IMR-90 (cell line): Measurements from ENCODE around the gene NWD2. TPM values are rescaled to one million over a fixed set of nuclear protein-coding genes. Genes with fewer than 3 reads are reported as not detected.

ENCODE experiments used
- ATAC-seq: fragments of 200-7000 bp; cut with Tn5 transposase; 2 replicates; pipeline ENCODE4 v1.9.1; 2020; ENCODE audit warnings: low read depth, mild to moderate bottlenecking, moderate library complexity
- BruUV-seq: library from RNA; stranded (reverse); fragments of 400-500 nt; replicated peaks from 2 replicates; lab custom pipeline; 2021; lab: Mats Ljungman, UMichigan
- CTCF ChIA-PET: fragments of 300-600 bp; formaldehyde crosslinking; extraction: SDS; loops from one replicate; lab custom pipeline; 2021; ENCODE audit warnings: antibody characterized with exemption; lab: Yijun Ruan, JAX
- POLR2A ChIA-PET: fragments of 300-600 bp; sonication (Branson Sonifier 250); formaldehyde crosslinking; loops from one replicate; lab custom pipeline; 2022; ENCODE audit warnings: antibody characterized with exemption; ENCODE audit not compliant: unreplicated experiment; lab: Charles Lee
- DNase-seq: peaks from one replicate; pipeline ENCODE4 v3.0.0; 2013
- H2AFZ ChIP-seq: replicated peaks from 2 replicates; pipeline ENCODE3; 2013; ENCODE audit warnings: low read length, mild to moderate bottlenecking; ENCODE audit not compliant: poor library complexity
- H2AK5ac ChIP-seq: 2 replicates; pipeline ENCODE4 v1.6.1; 2013; ENCODE audit warnings: low read depth, low read length, inconsistent platforms
- H2AK9ac ChIP-seq: replicated peaks from 2 replicates; pipeline ENCODE3; 2013; ENCODE audit warnings: mild to moderate bottlenecking, low read depth, low read length, moderate library complexity; ENCODE audit not compliant: poor library complexity
- H2BK120ac ChIP-seq: 2 replicates; pipeline ENCODE4 v1.6.1; 2013; ENCODE audit warnings: low read depth, low read length, inconsistent platforms
- H2BK15ac ChIP-seq: 3 replicates; pipeline ENCODE4 v1.6.1; 2013; ENCODE audit warnings: low read depth, low read length, inconsistent platforms
- H2BK20ac ChIP-seq: 2 replicates; pipeline ENCODE4 v1.6.1; 2013; ENCODE audit warnings: low read depth, mild to moderate bottlenecking, inconsistent platforms, low read length, moderate library complexity
- H2BK5ac ChIP-seq: 2 replicates; pipeline ENCODE4 v1.6.1; 2013; ENCODE audit warnings: mild to moderate bottlenecking, low read depth, low read length, inconsistent platforms; ENCODE audit not compliant: poor library complexity, severe bottlenecking
- H3K14ac ChIP-seq: replicated peaks from 2 replicates; pipeline ENCODE4 v1.6.1; 2013; ENCODE audit warnings: low read depth, low read length, inconsistent platforms
- H3K18ac ChIP-seq: 2 replicates; pipeline ENCODE4 v1.6.1; 2013; ENCODE audit warnings: low read depth, low read length, control low read depth
- H3K23ac ChIP-seq: 2 replicates; pipeline ENCODE4 v1.6.1; 2013; ENCODE audit warnings: low read depth, low read length, inconsistent platforms
- H3K27ac ChIP-seq: 2 replicates; pipeline ENCODE4 v1.5.1; 2013; ENCODE audit warnings: mild to moderate bottlenecking, control low read depth, low read length; ENCODE audit not compliant: insufficient read depth
- H3K27me3 ChIP-seq: 2 replicates; pipeline ENCODE4 v1.6.1; 2013; ENCODE audit warnings: low read length; ENCODE audit not compliant: control insufficient read depth, insufficient read depth
- H3K36me3 ChIP-seq: 2 replicates; pipeline ENCODE4 v1.6.1; 2013; ENCODE audit warnings: low read length, mixed read lengths; ENCODE audit not compliant: control insufficient read depth, insufficient read depth
- H3K4ac ChIP-seq: 2 replicates; pipeline ENCODE4 v1.6.1; 2013; ENCODE audit warnings: low read depth, low read length, inconsistent platforms
- H3K4me1 ChIP-seq: 2 replicates; pipeline ENCODE4 v1.6.1; 2013; ENCODE audit warnings: low read length, mixed read lengths; ENCODE audit not compliant: control insufficient read depth, insufficient read depth
- H3K4me2 ChIP-seq: 2 replicates; pipeline ENCODE4 v1.6.1; 2013; ENCODE audit warnings: low read depth, mild to moderate bottlenecking, control low read depth, low read length, moderate library complexity
- H3K4me3 ChIP-seq: 2 replicates; pipeline ENCODE4 v1.5.1; 2013; ENCODE audit warnings: low read depth, mild to moderate bottlenecking, control low read depth, low read length, moderate library complexity; ENCODE audit not compliant: insufficient read depth
- H3K56ac ChIP-seq: 2 replicates; pipeline ENCODE4 v1.6.1; 2013; ENCODE audit warnings: low read length, inconsistent platforms; ENCODE audit not compliant: insufficient read depth; ENCODE audit errors: extremely low read depth
- H3K79me1 ChIP-seq, 2 experiments: 2 replicates each; pipeline ENCODE4 v1.6.1; 2013; ENCODE audit warnings: low read length in 2 of 2, inconsistent platforms in 1 of 2, low read depth in 1 of 2
- H3K9ac ChIP-seq: 2 replicates; pipeline ENCODE4 v1.6.1; 2013; ENCODE audit warnings: low read depth, low read length, control low read depth
- H3K9me1 ChIP-seq: 2 replicates; pipeline ENCODE4 v1.6.1; 2013; ENCODE audit warnings: low read length, inconsistent platforms; ENCODE audit not compliant: insufficient read depth
- H3K9me3 ChIP-seq: 2 replicates; pipeline ENCODE4 v1.6.1; 2013; ENCODE audit warnings: low read length; ENCODE audit not compliant: control insufficient read depth, insufficient read depth
- H4K20me1 ChIP-seq: 2 replicates; pipeline ENCODE4 v1.6.1; 2013; ENCODE audit warnings: low read length, inconsistent platforms; ENCODE audit not compliant: insufficient read depth
- H4K5ac ChIP-seq: 2 replicates; pipeline ENCODE4 v1.6.1; 2013; ENCODE audit warnings: mild to moderate bottlenecking, low read depth, low read length, control low read depth
- H4K8ac ChIP-seq, 2 experiments: 2 replicates each; pipeline ENCODE4 v1.6.1; 2013; ENCODE audit warnings: low read depth in 2 of 2, low read length in 2 of 2, control low read depth in 1 of 2, inconsistent platforms in 1 of 2
- H4K91ac ChIP-seq: 2 replicates; pipeline ENCODE4 v1.6.1; 2013; ENCODE audit warnings: low read depth, low read length, inconsistent platforms; ENCODE audit not compliant: insufficient read depth
- RFX5 ChIP-seq: IDR thresholded peaks from 2 replicates; pipeline ENCODE4 v1.8.0; 2012; ENCODE audit warnings: low read depth, mild to moderate bottlenecking, low read length, moderate library complexity
- USF2 ChIP-seq: fragments of 150-350 bp; IDR thresholded peaks from 2 replicates; pipeline ENCODE4 v1.6.1; 2017; ENCODE audit warnings: mild to moderate bottlenecking, antibody characterized with exemption, low read length, low read depth
- WGBS, 2 experiments: methylation state at CpG; one replicate each; pipeline versions ENCODE4 v1.1.5 to v1.1.7; 2013; ENCODE audit warnings: missing lambda C conversion rate in 2 of 2; ENCODE audit not compliant: insufficient read length in 1 of 2; ENCODE audit errors: extremely low coverage in 2 of 2; 5-methylcytosine and 5-hydroxymethylcytosine counted together
- dilution Hi-C: fragments of 300-500 bp; cut with HindIII; formaldehyde crosslinking; loops from one replicate; pipeline ENCODE4 v1.14.3; 2018; ENCODE audit warnings: low sequenced_read_pairs; ENCODE audit not compliant: unreplicated experiment
- in situ Hi-C: fragments of 300-500 bp; cut with MboI; formaldehyde crosslinking; loops from 3 replicates; pipeline ENCODE4 v1.14.3; 2019; ENCODE audit warnings: low sequenced_read_pairs, inconsistent platforms, mixed read lengths
- intact Hi-C: fragments of 100-400 bp; cut with micrococcal nuclease; formaldehyde crosslinking; loops from 2 replicates; pipeline ENCODE4 v1.10.0; 2022
- polyA plus RNA-seq, 3 experiments: library from polyadenylated mRNA; depleted of rRNA; stranded (reverse); fragments of >200 nt; gene quantifications; 2 replicates each; pipeline ENCODE4 v1.2.3, GENCODE V29; 2012; ENCODE audit warnings: low replicate concordance in 1 of 3
- total RNA-seq: library from RNA; depleted of rRNA; stranded (reverse); fragments of >200 nt; gene quantifications from 2 replicates; pipeline ENCODE4 v1.2.3, GENCODE V29; 2012

The NWD2 gene
- total and polyA plus RNA-seq, 2 of the 4 experiments (the other 2 are of a cell fraction) = not detected

- peaks cover 3% of the 10 kb centered on the region for H3K9me3 ChIP-seq
- H2BK15ac ChIP-seq = no peak overlapping the region
- TF ChIP-seq RFX5 = no peak
- TF ChIP-seq USF2 = no peak
- no CpG with 5 or more reads among the region's 4 CpGs for WGBS, 2 experiments
- H3K14ac ChIP-seq = no peak overlapping the region
- no TSS peak for BruUV-seq
- ATAC-seq (no peak), DNase-seq (no peak)
- no peak overlapping the region for H4K5ac ChIP-seq
- intact Hi-C loops = no loop called here
- H4K91ac ChIP-seq = no peak overlapping the region
- H3K18ac ChIP-seq = no peak overlapping the region
- H2BK120ac ChIP-seq = no peak overlapping the region
- CTCF ChIA-PET = no interaction called here
- no peak overlapping the region for H3K4me3 ChIP-seq
- no peak overlapping the region for H3K23ac ChIP-seq
- H3K9me1 ChIP-seq = no peaks in the 10 kb centered on the region
- no peaks in the 10 kb centered on the region for H3K36me3 ChIP-seq
- H3K79me1 ChIP-seq = no peaks in the 10 kb centered on the region
- H2AK5ac ChIP-seq = no peak overlapping the region
- no peaks in the 10 kb centered on the region for H4K20me1 ChIP-seq
- H3K4me1 ChIP-seq = no peaks in the 10 kb centered on the region
- in situ Hi-C loops = no loop called here
- no peak overlapping the region for H4K8ac ChIP-seq
- H3K56ac ChIP-seq = no peak overlapping the region
- no peak overlapping the region for H3K4me2 ChIP-seq
- H3K27me3 ChIP-seq = no peaks in the 10 kb centered on the region
- H2BK5ac ChIP-seq = no peak overlapping the region
- H3K27ac ChIP-seq = no peak overlapping the region
- H3K4ac ChIP-seq = no peak overlapping the region
- POLR2A ChIA-PET = no interaction called here
- H2AFZ ChIP-seq = no peak overlapping the region
- no peak overlapping the region for H2AK9ac ChIP-seq
- dilution Hi-C loops = no loop called here
- H2BK20ac ChIP-seq = no peak overlapping the region
- no peak overlapping the region for H3K9ac ChIP-seq
Observed at GRCh38 chr4:37359261-37359660, 114.7 kb downstream of the NWD2 start.
